HepG2 (cell line): Measurements from ENCODE around the gene ZMYND8. TPM values are rescaled to one million over a fixed set of nuclear protein-coding genes. Genes with fewer than 3 reads are reported as not detected.

Experiments used
- CAMTA2 ChIP-seq: sonication (generic); formaldehyde crosslinking; IDR thresholded peaks from 2 replicates; pipeline ENCODE4 v1.4.0; 2020; ENCODE audit warnings: mild to moderate bottlenecking, missing genetic modification reagents, borderline replicate concordance
- DNMT1 ChIP-seq: sonication (generic); formaldehyde crosslinking; IDR thresholded peaks from 2 replicates; pipeline ENCODE4 v1.5.1; 2020; ENCODE audit warnings: mild to moderate bottlenecking, missing genetic modification reagents
- FOSL1 ChIP-seq: sonication (generic); formaldehyde crosslinking; IDR thresholded peaks from 2 replicates; pipeline ENCODE4 v1.9.0; 2021; ENCODE audit warnings: missing genetic modification reagents, borderline replicate concordance
- GATAD1 ChIP-seq: IDR thresholded peaks from 2 replicates; pipeline ENCODE4 v1.6.1; 2016; ENCODE audit warnings: missing genetic modification reagents, missing compliant biosample characterization
- MYNN ChIP-seq: sonication (generic); formaldehyde crosslinking; IDR thresholded peaks from 2 replicates; pipeline ENCODE4 v1.4.0; 2020; ENCODE audit warnings: mild to moderate bottlenecking, low read depth, missing genetic modification reagents
- NFYB ChIP-seq: sonication (generic); formaldehyde crosslinking; IDR thresholded peaks from 2 replicates; pipeline ENCODE4 v1.4.0; 2020; ENCODE audit warnings: missing genetic modification reagents
- PHF20 ChIP-seq: sonication (generic); formaldehyde crosslinking; IDR thresholded peaks from 2 replicates; pipeline ENCODE4 v1.5.0; 2020; ENCODE audit warnings: mild to moderate bottlenecking, missing genetic modification reagents
- REPIN1 ChIP-seq: sonication (generic); formaldehyde crosslinking; IDR thresholded peaks from 2 replicates; pipeline ENCODE4 v1.8.0; 2022; ENCODE audit warnings: missing genetic modification reagents, low read depth, mild to moderate bottlenecking, borderline replicate concordance
- SMAD9 ChIP-seq: sonication (generic); formaldehyde crosslinking; IDR thresholded peaks from 2 replicates; pipeline ENCODE4 v1.5.1; 2020; ENCODE audit warnings: mild to moderate bottlenecking, missing genetic modification reagents
- TBP ChIP-seq: sonication (generic); formaldehyde crosslinking; IDR thresholded peaks from 2 replicates; pipeline ENCODE4 v1.5.0; 2020; ENCODE audit warnings: missing genetic modification reagents
- TCF7 ChIP-seq: sonication (generic); IDR thresholded peaks from 2 replicates; pipeline ENCODE4 v1.6.1; 2016; ENCODE audit warnings: antibody characterized with exemption, low read depth
- TFDP1 ChIP-seq: IDR thresholded peaks from 2 replicates; pipeline ENCODE4 v1.6.1; 2016; ENCODE audit warnings: missing compliant biosample characterization, missing genetic modification reagents, borderline replicate concordance
- TIGD3 ChIP-seq: sonication (generic); formaldehyde crosslinking; IDR thresholded peaks from 2 replicates; pipeline ENCODE4 v1.5.1; 2020; ENCODE audit warnings: mild to moderate bottlenecking, missing genetic modification reagents, borderline replicate concordance
- ZNF530 ChIP-seq: sonication (generic); formaldehyde crosslinking; IDR thresholded peaks from 2 replicates; pipeline ENCODE4 v1.5.0; 2020; ENCODE audit warnings: low read depth, mild to moderate bottlenecking, missing genetic modification reagents
- ZNF580 ChIP-seq: IDR thresholded peaks from 2 replicates; pipeline ENCODE4 v1.6.1; 2016; ENCODE audit warnings: low read depth, borderline replicate concordance
- ZNF720 ChIP-seq: sonication (generic); formaldehyde crosslinking; IDR thresholded peaks from 2 replicates; pipeline ENCODE4 v1.4.0; 2020; ENCODE audit warnings: missing genetic modification reagents
- ZNF773 ChIP-seq: sonication (generic); formaldehyde crosslinking; IDR thresholded peaks from 2 replicates; pipeline ENCODE4 v1.4.0; 2020; ENCODE audit warnings: missing genetic modification reagents, borderline replicate concordance
- ZNF792 ChIP-seq: IDR thresholded peaks from 2 replicates; pipeline ENCODE4 v1.6.1; 2016
- ZNF850 ChIP-seq: sonication (generic); formaldehyde crosslinking; conservative IDR thresholded peaks from 2 replicates; pipeline ENCODE4 v1.9.0; 2021; ENCODE audit warnings: mild to moderate bottlenecking, missing genetic modification reagents
- polyA plus RNA-seq, 8 experiments: library from polyadenylated mRNA; depleted of rRNA in 3 of 8; stranded (reverse) in 7 of 8; unstranded in 1 of 8; fragments of >200 nt; fragmentation: Illumina TruSeq in 4 of 8; extraction: Trizol in 4 of 8; gene quantifications; 2 replicates each; pipeline versions ENCODE4 v1.2.1 to v1.2.3, GENCODE V29; 2011 to 2016; ENCODE audit warnings: low read depth in 4 of 8, missing spikeins in 1 of 8, mixed read lengths in 1 of 8; ENCODE audit not compliant: insufficient read depth in 1 of 8
- total RNA-seq, 5 experiments: library from RNA; depleted of rRNA; stranded (reverse); fragments of >200 nt; fragmentation: Illumina TruSeq; extraction: Trizol; gene quantifications; 2 replicates each; pipeline ENCODE4 v1.2.3, GENCODE V29; 2016; ENCODE audit warnings: low read depth in 1 of 5
- TF ChIP-seq, protein P1 (sequence below): conservative IDR thresholded peaks from 2 replicates; pipeline ENCODE4 v1.6.1; 2018; ENCODE audit warnings: missing genetic modification reagents
- TF ChIP-seq, protein P2 (sequence below): sonication (generic); formaldehyde crosslinking; IDR thresholded peaks from 2 replicates; pipeline ENCODE4 v1.5.0; 2020; ENCODE audit warnings: missing genetic modification reagents
- TF ChIP-seq, protein P3 (sequence below): IDR thresholded peaks from 2 replicates; pipeline ENCODE4 v1.4.0; 2020; ENCODE audit warnings: mild to moderate bottlenecking, missing genetic modification reagents

ZMYND8 gene
- total and polyA plus RNA-seq, 2 of the 13 experiments (the other 11 are each of a cell fraction or from before 2014, with no cell fraction given), result 53.9 to 84.7 TPM

GRCh38 chr20:47356526-47357295 lies at the start of gene ZMYND8 (continued):
- TF ChIP-seq, protein P1, sequence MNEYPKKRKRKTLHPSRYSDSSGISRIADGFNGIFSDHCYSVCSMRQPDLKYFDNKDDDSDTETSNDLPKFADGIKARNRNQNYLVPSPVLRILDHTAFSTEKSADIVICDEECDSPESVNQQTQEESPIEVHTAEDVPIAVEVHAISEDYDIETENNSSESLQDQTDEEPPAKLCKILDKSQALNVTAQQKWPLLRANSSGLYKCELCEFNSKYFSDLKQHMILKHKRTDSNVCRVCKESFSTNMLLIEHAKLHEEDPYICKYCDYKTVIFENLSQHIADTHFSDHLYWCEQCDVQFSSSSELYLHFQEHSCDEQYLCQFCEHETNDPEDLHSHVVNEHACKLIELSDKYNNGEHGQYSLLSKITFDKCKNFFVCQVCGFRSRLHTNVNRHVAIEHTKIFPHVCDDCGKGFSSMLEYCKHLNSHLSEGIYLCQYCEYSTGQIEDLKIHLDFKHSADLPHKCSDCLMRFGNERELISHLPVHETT (CRISPR knock-in tag), result no peak; the same call in 1 of the 2 replicates
- no peak for TF ChIP-seq TIGD3 (CRISPR knock-in tag)
- no peak; the same call in 1 of the 2 replicates for TF ChIP-seq ZNF792 (CRISPR knock-in tag)
- no peak for TF ChIP-seq ZNF580
- TF ChIP-seq ZNF720 (CRISPR knock-in tag), result no peak
- TF ChIP-seq PHF20 (CRISPR knock-in tag), result no peak
- TF ChIP-seq NFYB (CRISPR knock-in tag), result peak; percentile 97
- TF ChIP-seq MYNN (CRISPR knock-in tag), result 0 out of 2 replicates have a peak, but pooled peaks have one; percentile 1
- TF ChIP-seq DNMT1 (CRISPR knock-in tag), result no peak
- no peak for TF ChIP-seq TBP (CRISPR knock-in tag)
- TF ChIP-seq REPIN1 (CRISPR knock-in tag), result no peak
- TF ChIP-seq, protein P2, sequence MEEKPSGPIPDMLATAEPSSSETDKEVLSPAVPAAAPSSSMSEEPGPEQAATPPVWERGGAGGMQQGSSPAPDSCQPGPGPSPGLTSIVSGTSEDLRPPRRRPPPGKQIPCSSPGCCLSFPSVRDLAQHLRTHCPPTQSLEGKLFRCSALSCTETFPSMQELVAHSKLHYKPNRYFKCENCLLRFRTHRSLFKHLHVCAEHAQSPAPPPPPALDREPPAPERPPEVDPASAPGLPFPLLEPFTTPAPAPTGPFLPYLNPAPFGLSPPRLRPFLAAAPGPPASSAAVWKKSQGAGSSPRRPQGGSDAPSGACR, result no peak
- TF ChIP-seq ZNF850 (CRISPR knock-in tag), result 0 out of 2 replicates have a peak, but pooled peaks have one; percentile 30
- TF ChIP-seq, protein P3, sequence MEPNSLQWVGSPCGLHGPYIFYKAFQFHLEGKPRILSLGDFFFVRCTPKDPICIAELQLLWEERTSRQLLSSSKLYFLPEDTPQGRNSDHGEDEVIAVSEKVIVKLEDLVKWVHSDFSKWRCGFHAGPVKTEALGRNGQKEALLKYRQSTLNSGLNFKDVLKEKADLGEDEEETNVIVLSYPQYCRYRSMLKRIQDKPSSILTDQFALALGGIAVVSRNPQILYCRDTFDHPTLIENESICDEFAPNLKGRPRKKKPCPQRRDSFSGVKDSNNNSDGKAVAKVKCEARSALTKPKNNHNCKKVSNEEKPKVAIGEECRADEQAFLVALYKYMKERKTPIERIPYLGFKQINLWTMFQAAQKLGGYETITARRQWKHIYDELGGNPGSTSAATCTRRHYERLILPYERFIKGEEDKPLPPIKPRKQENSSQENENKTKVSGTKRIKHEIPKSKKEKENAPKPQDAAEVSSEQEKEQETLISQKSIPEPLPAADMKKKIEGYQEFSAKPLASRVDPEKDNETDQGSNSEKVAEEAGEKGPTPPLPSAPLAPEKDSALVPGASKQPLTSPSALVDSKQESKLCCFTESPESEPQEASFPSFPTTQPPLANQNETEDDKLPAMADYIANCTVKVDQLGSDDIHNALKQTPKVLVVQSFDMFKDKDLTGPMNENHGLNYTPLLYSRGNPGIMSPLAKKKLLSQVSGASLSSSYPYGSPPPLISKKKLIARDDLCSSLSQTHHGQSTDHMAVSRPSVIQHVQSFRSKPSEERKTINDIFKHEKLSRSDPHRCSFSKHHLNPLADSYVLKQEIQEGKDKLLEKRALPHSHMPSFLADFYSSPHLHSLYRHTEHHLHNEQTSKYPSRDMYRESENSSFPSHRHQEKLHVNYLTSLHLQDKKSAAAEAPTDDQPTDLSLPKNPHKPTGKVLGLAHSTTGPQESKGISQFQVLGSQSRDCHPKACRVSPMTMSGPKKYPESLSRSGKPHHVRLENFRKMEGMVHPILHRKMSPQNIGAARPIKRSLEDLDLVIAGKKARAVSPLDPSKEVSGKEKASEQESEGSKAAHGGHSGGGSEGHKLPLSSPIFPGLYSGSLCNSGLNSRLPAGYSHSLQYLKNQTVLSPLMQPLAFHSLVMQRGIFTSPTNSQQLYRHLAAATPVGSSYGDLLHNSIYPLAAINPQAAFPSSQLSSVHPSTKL (CRISPR knock-in tag), result peak; percentile 36; the same call in 1 of the 2 replicates
- TF ChIP-seq CAMTA2, result no peak; the same call in 1 of the 2 replicates
- no peak for TF ChIP-seq TFDP1 (CRISPR knock-in tag)
- no peak for TF ChIP-seq FOSL1 (CRISPR knock-in tag)
- no peak for TF ChIP-seq SMAD9 (CRISPR knock-in tag)
- TF ChIP-seq ZNF530 (CRISPR knock-in tag), result no peak
- no peak for TF ChIP-seq GATAD1
- no peak for TF ChIP-seq ZNF773 (CRISPR knock-in tag)
- TF ChIP-seq TCF7, result no peak
